Stromal cell of bone marrow (primary cell): ENCODE results near the gene CFAP74.
"Not testable (repeated sequence)": the region's sequence is repeated elsewhere in the genome, so short reads cannot be mapped to it uniquely, and the experiment has no call there.

ENCODE experiments used
- DNase-seq: peaks from one replicate; pipeline ENCODE4 v3.0.0-alpha.2; 2012; ENCODE audit warnings: low read depth

CFAP74 gene

DNA sequence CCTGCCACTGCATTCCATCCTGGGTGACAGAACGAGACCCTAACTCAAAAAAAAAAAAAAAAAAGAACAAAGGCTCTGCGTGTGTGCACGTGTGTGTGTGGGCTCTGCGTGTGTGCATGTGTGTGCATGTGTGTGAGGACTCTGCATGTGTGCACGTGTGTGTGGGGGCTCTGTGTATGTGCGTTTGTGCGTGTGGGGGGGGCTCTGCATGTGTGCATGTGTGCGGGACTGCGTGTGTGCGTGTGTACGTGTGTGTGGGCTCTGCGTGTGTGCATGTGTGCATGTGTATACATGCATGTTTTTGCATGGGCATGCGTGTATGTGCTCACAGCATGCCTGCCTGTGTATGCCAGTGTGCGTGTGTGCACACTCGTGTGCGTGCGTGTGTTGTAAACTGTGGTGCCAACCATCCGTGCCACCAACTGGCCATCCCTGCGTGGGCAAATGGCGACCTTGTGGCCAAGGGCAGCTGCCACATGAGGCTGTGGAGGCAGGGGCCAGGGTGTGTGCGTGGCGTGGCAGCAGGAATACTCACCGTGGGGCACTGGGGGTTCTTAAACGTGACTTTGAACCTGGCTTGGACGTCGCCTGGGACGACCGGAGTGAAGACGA is 57.7 kb downstream of the CFAP74 start:
- no peak for DNase-seq

DNA sequence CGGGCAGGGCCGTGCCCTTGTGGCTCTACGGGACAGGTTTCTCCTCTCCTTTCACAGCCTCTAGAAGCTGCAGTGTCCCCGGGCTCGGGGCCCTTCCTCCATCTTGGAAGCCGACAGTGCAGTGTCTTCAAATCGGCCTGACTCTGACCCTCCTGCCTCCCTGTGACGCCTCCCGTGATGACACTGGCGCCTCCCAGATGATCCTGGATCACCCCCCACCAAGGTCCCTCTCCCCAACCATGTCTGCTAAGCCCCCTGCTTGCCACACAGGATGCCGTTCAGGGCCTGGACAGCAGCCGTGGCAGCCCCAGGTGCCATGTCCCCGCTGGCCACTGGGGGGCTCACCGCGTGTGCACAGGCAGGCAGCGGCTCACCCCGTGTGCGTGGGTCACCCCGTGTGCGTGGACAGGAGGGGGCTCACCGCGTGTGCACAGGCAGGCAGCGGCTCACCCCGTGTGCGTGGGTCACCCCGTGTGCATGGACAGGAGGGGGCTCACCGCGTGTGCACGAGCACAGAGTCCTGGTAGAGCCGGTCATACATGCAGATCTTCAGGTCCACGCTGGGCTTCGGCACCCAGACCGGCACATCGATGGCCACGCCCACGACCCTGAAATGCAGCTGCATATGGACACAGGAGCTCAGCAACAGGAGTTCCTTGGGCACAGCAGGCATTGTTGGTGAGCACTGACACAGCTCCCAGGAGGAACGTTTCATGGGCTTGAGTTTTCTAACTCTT is 59.6 kb downstream of the CFAP74 start:
- no peak for DNase-seq

DNA sequence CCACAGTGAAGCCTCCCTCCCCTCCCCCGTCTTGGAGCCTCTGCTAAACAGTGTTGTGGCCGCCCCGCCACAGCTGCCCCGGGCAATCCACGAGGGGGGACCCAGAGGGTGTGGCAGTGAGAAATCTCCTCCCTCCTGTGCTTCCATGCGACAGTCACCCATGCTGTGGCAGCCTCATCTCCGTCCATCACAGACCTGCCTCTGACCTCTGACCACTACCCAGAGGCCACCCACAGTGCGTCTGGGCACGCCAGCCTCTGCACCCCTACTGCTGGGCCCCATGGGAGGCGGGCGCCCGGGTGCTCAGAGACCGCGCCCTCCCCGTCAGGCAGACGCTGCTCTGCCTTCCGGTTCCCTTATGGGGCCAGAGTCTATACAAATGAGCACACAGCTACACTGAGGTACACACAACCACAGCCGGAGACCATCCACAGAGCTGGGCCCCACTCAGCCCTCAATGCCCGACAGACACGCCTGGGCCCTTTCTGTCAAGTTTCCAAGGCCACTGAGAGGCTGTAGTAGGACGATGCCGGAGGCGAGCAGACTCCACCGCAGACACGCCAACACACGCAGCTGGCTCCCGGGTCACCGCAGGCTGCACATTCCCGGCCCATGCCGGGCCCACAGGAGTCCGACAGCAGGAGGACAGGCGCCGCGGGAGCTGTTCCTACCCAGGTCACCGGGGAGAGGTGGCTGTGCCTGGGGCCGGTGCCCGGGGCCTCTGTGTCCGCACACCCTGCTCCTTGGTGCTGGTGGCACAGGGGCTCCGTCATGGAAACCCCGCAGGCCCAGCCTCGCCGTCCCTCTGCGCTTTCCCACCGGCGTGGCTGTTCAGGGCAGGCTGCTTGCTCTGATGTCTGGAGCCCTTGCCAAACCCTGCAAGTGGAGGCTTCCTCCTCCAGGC is 60.6 kb downstream of the CFAP74 start:
- no peak for DNase-seq

DNA sequence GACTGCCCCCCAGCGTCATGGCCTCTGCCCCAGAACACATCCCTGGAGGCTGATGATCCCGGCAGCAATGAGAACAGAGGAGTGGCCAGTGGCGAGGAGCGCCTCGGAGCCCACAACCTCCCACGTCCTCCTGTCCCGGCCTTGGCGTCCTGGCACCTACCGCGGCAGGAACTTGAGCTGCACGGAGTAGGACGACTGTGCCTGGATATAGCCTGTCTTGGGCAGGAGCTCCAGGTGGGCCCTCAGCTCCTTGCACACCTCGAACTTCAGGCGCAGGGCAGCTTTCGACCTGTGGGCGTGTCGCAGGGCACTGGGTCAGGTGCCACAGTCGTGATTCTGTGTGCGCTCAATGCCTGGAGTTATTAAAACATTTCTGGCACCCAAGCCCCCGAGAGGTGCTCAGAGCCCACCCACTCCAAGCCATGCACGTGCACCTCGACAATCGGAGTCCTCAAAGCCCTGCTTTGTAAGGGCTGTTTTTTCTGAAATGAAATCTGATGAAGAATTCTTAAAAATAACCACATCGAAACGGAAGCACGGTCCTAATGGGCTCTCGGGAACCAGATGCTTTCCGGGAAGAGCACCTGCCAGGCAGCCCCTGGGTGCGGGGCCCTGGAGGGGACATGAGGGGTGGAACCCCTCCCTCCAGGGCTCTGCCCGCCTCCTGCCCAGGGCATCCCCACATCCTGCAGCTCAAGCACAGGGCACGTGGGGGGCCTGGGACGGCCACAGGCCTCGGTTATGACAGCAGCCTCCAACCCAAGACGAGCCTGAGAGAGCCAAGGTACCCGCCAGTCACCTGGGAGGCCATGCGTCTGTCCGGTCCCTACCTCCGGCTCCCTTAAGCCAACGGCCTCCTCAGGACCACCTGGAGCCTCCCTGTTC is 61.5 kb downstream of the CFAP74 start:
- DNase-seq = no peak

DNA sequence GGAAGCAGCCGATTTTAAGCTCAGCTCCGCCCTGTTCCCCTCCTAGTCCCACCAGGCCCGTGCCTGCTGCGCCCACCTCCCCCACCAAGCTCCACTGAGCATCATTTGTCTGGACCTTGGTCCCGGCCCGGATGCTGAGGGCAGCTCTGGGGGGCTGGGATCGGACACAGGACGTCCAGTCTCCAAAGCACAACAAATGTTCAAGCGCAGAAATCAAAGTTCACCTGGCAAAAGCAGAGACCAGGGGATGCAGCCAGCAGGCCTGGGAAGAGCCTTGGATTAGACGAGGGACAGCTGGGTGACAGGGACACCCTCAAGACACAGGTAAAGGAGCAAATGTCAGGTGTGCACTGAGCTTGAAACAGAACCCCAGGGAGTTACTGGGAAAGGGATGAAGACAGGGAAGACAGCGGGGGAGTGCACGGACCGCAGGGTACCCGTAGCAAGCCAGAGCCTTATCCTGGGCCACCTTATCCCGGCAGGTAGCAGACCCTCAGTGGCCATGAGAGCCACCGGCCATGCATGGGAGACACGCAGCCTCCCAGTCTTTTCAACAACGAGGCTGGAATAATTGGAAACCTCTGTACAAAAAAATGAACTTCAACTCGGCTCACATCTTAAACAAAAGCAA is 62.3 kb downstream of the CFAP74 start:
- DNase-seq = no peak

DNA sequence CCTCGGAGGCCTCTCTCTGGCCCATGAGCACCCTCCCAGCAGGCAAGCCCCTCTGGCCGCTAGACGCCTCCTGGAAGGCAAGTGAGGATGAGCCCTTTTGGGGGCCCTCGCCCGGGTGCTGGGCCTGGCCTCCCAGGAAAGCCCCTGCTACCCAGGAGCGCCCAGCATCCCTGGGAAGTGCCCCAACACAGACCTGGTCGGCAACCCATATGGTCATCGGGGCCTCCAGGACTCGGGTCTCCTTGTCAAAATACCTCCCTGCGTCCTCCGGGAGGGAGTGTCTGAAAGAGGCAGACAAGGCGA is 63.5 kb downstream of the CFAP74 start:
- DNase-seq = no peak

DNA sequence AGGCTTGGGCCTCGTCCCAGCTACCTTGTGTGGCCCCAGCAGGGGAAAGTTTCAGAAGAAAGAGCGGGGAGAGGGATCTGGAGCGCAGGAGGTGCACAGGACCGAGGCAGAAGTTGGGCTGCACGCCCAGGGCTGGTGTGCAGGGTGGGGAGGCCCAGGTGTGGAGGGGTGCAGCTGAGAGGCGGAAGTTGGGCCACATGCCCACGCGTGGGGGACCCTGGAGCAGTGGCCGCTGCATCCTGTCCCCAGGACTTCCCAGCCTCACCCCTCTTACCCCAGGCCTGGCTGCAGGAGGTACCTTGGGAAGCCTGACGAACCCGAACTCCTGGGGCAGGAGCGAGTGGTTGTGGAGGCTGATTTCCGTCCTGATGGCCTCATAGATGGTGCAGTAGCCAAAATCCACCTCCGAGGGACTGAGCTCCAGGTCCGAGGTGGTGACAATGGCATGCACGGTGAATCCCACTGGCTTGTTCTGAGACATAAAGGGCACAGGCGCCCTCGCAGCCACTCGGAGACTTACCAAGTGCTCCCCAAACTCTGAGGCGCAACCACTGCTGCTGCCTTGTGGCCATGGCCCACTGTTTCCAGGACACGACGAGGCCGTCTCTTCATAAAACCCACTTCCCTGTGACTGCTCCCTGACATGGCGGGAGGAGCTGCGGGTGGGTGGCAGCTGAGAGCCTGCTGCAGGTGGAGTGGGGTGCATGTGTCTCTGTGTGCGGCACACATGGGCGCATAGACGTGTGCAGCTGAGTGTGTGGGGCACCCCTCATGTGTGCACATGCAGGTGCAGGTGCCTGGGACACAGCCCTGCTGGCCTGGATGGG is 64.1 kb downstream of the CFAP74 start:
- no peak for DNase-seq

DNA sequence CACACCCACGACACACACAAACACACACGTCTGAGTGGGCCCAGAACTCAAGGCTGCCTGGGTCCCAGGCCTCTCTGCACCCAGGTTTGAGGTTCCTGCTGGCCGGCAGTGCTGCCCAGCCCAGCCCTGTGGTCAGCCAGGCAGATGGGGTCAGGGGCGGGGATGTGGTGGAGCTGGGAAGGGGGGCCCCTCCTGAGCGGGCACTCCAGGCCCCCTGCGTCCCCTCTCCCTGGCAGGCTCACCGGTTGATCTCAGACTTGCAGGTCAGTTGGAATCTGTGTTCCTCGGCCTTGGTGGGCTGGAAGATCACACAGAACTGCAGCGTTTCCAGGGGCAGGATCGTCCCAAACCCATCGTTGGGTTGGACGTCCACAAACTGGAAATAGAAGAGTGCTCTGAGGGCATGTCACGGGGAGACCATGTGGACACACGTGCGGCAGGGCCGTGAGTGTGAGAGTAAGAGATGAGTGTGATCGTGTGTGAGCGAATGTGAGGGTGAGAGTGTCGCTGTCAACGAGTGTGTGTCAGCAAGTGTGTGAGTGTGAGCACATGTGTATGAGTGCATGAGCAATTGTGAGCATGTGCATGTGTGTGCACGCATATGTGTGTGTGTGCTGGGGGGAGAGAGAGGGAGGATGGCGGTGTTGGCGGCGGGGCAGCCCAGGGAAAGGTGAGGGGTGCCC is 64.8 kb downstream of the CFAP74 start:
- no peak for DNase-seq

DNA sequence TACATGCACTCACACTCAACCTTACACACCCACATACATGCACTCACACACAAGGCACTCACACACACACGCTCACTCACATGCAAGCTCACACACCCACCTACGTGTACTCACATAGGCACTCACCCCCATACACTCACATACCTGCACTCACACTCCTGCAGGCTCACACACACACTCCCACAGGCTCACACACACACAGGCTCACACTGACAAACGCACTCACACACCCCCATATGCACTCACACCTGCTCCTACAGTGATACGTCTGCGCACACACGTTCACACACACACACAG is 65.4 kb downstream of the CFAP74 start:
- DNase-seq = no peak

DNA sequence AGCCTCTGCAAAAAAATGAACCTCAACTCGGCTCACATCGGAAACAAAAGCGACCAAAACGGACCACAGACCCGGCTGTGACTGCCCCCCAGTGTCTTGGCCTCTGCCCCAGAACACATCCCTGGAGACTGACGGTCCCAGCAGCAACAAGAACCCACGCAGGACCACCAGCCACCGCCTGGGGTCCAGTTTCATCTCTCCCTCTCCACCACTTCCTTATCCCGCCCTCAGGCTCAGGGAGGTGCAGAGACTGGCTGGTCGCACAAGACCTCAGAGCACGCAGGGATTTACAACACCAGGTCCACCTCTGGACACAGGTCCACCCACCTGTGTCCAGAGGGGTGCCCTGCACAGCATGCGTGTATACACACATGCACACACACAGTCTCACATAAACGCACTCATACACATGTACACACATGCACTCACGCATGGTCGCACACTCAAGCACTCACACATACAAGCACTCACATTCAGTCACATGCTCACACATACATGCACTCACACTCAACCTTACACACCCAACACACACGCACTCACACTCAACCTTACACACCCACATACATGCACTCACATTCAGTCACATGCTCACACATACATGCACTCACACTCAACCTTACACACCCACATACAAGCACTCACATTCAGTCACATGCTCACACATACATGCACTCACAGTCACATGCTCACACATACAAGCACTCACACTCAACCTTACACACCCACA is 65.9 kb downstream of the CFAP74 start:
- DNase-seq = no peak

DNA sequence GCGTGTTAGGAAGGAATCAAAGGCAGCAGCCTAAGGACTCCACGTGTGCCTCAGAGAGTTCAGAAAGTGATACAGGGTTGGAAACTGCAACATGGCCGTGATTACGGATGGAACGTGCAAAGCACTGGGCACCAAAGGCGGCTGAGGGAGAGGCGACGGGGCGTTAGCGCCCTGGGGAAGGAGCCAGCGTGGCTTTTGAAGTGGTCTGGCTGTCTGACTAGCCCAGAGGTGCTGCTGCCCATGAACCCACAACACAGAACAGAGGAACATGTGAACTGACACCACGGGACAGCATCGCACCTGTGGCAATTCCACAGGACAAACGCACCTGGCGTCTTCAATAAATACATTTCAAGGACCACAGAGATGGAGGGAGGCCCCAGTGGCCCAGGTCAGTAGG is 66.5 kb downstream of the CFAP74 start:
- no peak for DNase-seq

DNA sequence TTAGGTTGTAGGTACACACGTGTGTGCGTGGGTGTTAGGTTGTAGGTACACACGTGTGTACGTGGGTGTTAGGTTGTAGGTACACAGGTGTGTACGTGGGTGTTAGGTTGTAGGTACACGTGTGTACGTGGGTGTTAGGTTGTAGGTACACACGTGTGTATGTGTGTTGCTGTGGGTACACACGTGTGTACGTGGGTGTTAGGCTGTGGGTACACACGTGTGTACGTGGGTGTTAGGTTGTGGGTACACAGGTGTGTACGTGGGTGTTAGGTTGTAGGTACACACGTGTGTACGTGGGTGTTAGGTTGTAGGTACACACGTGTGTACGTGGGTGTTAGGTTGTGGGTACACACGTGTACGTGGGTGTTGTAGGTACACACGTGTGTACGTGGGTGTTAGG is 68.7 kb downstream of the CFAP74 start:
- DNase-seq = not testable (repeated sequence)

DNA sequence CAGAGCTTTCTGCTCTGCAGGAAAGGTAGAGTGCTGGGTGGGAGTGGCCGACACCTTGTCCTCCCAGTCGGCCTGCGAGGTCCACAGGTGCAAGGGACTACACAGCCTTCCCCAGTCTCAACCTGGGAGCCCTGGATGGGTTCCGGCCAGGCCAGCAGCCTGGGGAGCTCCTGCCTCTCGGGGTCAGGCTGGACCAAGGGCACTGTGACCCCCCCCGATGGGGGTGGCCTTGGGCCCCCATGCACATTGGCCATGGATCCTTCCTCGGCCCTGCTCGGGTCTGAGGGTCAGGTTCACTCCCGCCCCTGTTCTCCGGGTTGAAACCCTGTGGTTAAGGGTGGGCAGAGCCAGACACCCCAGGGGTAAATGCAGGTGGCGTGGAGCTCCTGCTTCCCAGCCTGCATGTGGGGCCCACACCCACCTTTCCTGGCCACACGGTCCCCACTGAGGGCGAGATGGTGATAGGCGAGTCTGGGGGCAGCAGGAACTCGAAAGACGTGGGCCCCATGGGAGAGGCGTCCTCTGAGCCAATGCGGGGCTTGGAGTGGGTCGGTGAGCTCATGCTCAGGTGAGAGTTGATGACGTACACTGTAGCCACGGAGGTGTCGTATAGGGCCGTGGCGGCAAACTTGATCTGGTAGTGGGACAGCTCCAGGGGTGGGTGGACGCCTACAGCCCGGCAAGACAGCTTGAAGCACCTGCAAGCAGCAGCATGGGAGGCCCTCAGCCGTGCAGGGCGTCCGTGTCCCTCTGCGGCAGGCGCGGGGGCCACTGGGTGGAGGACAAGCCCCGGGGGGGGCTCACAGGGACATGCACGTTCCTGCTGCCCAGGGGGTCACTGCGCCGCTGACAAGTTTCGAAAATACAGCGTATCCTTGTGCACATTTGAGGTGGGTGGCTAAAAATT is 73.7 kb downstream of the CFAP74 start:
- no peak for DNase-seq

DNA sequence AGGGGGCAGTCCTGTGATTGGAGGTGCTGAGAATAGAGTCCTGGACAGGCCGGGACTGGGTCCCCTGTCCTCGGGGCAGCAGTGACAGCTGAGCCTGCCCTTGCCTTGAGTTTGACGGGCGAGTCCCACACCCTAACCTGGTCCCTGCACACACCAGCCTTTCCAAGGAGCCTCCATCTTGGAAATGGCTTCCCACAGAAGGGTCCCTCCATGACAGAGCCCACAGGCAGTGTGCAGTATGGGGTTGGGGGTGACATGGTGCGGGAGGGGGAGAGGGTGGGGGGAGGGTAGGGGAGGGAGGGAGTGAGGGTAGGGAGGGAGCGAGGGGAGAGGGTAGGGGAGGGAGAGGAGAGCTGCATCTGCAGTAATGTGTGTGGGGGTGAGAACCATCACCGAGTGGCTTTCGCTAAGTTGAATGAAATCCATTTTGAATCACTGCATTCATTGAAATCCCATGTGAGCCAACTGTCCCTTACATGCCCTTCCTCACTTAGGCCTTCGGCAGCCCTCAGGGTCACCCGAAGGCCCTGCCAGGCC is 74.4 kb downstream of the CFAP74 start:
- no peak for DNase-seq

DNA sequence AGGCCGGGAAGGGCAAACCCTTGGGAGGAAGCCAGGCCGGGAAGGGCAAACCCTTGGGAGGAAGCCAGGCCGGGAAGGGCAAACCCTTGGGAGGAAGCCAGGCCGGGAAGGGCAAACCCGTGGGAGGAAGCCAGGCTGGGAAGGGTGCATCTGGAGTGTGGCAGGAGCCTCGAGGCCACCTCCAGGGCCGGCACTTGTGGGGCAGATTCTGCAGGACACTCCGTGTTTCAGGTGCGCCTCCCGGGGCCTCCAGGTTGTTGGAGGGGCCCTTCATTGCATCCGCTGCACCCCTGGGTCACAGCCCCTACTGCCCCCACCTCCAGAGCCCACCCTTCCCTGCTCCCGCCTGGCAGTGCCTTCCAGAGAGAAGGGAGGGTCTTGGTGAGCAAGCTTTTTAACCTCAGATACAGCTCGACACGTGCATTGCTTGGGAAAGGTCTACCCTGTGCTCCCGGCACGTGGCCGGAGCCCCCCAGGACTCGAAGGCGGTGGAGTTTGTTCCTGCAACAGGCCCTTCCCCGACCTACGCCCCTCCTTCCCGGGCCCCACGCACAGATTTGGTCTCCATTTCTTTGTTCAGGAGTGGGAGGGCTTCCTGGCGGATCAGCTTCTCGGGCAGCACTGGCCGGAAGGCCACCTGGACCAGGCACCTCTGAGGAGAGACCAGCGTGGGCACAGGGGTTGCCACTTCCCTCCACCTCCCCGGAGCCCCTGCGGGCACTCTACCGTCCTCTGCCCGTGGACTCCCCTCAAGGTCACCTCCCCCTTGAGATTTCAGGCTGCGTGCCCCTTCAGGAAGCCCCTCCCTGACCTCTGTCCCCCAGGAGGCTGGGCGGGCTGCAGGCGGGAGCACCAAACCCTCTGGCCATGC is 75.1 kb downstream of the CFAP74 start:
- DNase-seq = no peak

DNA sequence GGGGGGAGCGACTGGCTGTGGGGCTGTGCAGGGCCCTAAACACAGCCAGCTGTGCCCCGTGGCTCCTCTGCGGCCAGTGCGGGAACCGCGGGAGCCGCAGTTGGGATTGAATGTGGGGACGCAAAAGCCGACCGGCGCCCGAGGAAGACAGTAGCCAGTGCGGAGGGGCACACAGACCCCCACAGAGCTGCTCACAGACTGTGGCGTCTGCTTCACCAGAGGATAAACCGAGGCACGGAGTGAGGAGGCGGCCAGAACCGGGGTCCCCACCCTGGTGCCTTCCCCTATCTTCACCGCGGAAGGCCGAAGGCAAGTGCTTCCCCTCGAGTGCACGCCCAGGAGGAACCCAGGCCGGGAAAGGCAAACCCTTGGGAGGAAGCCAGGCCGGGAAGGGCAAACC is 75.8 kb downstream of the CFAP74 start:
- DNase-seq = no peak

DNA sequence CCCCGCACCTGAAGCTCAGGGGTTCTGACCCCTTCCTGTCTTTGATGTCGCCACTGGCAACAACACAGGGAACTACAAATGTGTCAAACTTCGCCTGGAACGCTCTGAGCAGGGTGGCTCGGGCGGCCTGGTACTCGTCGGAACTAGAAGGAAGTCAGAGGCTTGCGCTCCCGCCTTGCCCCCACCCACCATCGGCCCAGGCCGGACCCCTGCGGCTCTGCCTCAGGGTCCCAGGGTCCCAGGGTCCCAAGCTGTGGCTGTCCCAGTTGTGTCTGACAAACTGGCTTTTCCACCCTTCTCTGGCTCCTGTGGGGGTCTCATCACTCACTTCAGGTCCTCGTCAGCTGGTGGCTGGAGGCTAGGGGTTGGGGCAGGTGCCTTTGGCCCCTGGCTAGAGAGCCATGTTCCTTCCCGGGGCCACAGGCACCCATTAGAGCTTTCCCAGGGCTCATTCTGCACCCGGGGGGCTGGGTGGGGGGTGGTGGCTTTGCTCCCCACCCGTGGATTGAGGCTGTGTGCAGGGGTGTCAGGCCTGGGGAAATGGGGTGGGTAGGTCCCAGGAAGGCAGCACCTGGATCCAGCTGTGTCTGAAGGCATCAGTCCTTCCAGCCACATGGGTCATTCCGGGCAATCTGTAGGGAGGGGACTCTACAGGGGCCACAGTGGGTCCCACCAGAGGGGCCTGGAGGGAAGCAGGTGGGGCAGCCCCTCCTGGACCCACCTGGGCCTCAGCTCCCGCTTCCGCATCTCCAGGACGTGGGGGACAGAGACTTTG is 76.5 kb downstream of the CFAP74 start:
- DNase-seq = no peak
